NCI-H2171 treated with DMSO at 0.1 percent for 48 hours (cell line): ENCODE data around the gene POU3F4.

Experiments
- DNase-seq: peaks from one replicate; lab custom pipeline; 2025; lab: John Stamatoyannopoulos, UW

Gene POU3F4

DNA sequence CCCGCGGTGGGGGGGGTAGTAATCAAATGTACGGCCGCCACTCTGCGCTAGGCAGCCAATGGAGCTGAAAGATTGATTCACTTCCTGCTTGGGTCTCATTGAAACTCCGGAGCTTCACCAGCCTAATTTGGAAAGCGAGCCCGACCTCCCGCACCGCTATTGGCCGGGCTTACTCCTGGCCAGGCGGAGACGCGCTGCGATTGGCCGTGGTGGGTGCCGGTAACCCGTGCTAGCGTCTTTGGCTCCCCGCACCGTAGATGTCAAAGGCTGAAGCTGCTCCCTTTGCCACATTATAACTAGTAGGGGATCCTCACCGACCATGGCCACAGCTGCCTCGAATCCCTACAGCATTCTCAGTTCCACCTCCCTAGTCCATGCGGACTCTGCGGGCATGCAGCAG is at the start of gene POU3F4:
Gene POU3F4 (plus strand): TSS at position 285 of the 400 bp plus-strand sequence. CDS start 35 bp downstream, at position 320.
- no peak for DNase-seq

DNA sequence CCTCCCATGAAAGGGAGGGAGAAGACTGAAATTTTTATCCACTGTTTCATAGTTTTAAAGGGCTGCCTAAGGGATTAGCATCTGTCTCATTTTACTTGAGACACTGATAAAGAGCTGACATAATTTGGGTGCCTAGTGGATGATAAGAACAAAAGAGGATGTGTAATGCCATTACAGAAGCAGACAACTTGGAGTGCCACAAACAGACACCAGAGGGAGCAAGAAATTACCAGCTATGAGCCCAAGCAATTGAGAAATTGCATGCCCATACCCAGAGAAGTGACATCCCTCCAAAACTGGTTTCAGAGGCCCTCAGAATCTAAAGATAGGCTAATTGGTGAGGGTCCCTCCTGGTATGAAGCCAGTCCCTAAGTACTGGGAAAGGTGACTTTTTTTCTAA is 38.5 kb upstream of the POU3F4 start:
- peak; percentile 2 for DNase-seq

DNA sequence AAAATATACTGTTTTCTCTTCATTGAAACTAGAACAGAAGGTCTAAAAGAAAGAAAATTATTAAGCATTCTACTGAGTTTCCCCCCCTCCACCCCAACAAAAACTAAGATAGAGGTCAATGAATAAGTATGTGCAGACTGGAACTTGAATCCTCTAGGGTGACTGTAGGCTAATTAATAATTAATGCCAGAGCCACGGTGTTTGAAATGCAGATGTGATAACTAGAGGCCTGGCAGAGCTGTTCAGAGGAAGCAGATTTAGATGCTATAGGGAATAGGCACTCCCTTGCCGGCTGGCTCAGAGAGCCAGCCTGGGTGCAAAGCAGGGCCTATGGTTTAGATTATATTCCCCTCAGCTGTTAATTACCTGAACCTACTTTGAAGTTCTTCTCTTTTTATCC is 12.2 kb upstream of the POU3F4 start:
- no peak for DNase-seq

DNA sequence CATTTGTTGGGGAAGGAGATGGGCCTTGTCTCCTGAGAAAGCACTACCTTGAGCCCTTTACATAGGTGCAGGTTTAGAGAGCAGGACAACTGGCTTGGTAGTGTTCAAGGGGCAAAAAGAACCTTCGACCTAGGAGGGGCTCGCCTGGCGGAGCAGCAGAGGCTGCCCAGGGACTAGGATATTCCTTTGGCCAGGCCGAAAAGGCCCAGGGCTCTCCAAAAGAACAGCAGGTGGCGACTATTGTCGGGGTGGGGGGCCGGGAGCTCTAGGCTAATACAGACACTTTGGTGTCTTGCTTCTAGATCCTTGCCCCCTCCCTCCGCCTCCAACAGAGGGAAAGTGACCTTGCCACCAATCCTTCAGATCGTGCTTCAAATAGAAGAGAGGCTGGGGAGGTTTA is 7.1 kb upstream of the POU3F4 start:
- no peak for DNase-seq

DNA sequence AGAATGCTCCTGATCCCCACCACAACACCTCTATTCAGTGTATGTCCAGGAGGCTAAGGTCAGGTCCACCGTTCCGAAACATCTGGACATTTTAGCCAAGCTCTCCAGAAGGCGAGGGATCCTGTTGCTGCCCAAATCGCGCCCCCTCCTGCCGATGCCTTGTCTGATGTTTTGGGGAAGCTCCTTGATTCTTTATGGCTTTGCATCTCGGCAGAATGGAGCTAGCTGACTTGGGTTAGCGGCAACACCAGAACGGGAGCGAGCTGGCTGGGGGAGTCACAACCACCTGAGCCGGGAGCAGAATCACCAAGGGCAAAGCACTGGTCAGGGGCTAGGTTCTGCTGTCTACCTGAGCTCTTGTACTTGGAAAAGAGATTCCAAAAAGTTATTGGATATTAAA is 6.6 kb upstream of the POU3F4 start:
- DNase-seq = no peak

DNA sequence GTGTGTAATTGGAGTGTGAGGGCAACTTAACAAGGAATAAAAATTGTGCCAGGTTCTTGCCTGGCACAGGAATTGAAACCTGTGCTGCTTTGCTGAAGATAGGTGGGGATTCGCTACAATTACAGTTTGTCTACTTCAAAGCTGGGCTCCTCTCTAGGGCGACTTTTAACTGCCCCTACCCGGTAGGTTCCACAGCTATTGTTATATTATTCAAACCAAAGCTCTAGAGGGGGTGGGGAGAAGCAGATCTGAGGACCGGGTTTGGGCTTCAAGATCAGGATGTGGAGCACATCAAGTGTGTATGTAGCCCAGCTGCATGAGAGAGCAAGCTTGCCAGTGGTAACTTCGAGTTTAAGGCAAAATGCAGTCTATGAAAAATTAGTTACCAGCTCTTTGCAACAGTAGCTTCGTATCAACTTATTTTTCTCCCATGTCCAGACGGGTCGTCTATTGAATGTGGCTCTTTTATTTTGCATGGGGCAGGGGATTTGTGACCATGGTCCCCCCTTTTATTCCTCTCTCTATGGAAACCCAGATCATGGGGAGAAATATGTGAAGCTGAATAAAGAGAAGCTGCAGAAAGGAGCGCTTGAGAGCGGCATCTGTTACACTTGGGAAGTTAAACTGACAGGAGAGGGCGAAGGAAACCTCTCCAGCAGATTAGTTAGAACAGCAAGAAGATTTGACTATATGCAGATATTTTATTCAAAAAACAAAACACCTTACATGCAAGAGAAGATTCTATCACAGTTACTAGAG is 3.2 kb upstream of the POU3F4 start:
- DNase-seq = no peak

DNA sequence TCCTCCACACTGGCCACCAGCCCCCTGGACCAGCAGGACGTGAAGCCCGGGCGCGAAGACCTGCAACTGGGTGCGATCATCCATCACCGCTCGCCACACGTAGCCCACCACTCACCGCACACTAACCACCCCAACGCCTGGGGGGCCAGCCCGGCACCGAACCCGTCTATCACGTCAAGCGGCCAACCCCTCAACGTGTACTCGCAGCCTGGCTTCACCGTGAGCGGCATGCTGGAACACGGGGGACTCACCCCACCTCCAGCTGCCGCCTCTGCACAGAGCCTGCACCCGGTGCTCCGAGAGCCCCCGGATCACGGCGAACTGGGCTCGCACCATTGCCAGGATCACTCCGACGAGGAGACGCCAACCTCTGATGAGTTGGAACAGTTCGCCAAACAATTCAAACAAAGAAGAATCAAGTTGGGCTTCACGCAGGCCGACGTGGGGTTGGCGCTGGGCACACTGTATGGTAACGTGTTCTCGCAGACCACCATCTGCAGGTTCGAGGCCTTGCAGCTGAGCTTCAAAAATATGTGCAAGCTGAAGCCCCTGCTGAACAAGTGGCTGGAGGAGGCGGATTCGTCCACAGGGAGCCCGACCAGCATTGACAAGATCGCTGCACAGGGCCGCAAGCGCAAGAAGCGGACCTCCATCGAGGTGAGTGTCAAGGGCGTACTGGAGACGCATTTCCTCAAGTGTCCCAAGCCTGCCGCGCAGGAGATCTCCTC is 600 bp downstream of the POU3F4 start:
- DNase-seq = no peak

DNA sequence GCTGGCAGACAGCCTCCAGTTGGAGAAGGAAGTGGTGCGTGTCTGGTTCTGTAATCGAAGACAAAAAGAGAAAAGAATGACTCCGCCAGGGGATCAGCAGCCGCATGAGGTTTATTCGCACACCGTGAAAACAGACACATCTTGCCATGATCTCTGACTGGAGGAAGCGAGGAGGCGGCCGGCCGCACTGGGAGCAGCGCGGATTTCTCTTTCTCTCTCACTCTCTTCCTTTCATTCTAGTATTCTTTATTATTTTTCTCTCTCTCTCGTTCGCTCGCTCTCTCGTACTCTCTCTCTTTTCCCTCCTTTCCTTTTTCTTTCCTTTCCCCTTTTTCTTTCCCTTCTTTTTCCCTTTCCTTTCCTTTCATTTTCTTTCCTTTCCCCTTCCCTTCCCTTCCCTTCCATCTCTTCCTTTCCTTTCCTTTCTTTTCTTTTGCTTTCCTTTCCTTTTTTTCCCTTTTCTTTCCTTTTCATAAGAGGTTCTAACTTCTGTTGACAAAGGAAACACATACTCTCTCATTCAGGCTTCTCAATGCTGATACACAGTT is 1.2 kb downstream of the POU3F4 start:
- no peak for DNase-seq

DNA sequence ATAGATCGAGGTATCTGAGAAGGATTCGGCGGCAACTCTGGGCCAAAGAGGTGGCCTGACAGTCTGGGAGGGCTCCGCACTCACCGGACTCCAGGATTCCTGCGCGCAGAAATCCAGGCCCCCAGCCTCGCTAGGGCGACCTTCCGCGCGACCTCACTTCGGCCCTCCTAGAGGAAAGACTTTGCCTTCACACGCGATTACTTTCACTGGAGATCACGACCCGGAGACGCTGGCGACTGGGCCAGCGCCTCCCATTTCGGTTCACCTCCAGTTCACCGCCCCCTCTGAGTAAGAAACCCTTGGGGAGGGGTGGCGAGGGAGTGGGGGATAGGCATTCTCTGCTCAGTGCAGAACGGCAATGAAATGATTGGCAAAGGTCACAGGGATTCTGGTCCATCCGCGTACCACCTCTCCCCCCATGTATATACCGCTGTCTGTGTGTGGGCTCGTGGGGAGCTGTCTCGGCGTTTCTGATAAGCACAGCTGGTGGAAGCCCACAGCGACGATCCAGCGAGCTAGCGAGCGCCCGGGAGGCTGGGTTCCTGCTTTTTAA is 2.5 kb downstream of the POU3F4 start:
- DNase-seq = no peak

DNA sequence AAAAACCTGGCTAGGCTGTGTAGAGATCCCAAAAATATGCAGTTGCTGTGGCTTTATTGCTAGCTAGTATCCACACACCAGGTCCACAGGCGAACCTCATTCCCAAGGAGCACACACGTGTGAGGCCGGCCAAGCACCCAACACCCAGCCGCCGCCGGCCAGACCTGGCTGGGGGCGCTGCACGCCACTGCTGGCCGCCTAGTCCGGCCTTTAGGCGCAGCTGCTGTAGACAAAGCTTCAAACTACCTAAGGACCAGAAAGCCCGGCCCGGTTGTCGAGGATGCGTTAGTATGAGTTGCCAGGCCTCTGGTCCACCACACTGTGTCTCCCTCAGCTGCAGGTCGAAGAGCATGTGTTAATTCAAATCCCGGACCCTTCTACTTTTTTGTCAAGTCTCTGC is 3.1 kb downstream of the POU3F4 start:
- no peak for DNase-seq

DNA sequence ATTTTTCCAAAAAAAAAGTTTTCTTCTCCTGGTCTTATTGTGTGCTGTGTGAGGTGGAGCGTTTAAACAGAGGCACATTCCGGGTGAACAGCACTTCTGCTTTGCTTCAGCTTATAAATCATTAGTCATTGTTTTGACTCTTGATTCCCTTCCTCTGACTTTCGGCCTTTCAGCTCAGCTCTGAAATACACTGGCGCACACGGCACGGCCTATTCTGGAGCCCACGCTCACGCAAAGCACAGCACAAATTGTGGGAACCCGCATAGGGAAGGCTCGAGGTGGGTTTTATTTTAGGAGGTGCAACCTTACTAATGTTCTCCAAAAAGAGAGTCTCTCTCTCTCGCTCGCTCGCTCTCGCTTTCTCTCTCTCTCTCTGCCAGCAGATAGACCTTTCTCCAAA is 4.0 kb downstream of the POU3F4 start:
- DNase-seq = no peak

DNA sequence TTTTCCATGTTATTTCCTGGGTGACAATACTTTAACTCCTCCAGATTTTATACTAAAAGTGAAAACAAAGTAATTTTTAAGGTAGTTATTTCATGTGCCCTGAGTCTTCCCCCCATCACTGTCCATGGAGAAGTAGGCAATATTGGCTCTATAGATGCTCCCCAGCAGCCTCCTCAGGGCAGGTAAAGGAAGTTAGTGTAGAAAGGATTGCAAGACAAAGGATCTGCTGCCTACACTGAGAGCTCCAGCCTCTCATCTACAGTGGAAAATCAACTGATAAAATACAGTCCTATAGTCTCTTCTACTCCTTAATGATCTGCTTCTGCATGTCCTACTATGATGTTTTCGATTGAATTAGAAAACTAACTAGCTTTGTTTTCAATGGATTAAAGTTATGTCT is 8.5 kb downstream of the POU3F4 start:
- no peak for DNase-seq

DNA sequence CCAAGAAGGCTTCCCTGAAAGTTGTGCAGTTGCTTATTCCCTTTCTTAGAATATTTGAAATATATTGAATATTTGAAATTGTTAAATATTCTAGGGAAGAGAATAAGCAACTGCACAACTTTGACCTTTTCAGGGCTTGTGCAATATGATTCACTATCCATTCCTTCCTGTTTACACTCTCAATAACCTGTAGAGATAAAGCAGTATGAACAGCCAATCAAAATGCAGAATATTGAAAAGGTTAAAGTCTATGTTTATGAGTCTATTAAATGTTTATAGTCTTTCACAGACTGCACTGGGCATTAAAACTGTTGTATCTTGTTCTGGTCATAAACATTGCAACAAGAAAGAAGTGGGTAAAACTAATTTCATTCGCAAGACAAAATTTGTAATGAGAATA is 13.8 kb downstream of the POU3F4 start:
- DNase-seq = no peak

DNA sequence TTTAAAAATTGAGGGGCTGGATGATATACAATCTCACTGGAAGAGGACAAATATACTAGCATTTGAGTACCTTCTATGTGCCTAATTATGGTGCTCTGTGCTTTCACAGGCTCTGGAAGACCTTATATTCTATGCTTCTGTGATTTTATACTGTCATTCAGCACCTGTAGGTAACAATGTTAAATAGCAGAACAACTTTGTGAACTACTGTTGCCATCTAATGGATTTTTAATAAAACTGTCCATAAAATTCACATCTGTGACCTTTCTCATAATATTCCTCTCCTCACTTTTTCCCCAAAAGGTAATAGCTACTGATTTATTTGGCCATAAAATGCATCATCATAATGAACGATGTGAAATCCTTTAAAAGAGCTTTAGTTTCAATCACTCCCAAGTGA is 21.9 kb downstream of the POU3F4 start:
- no peak for DNase-seq

DNA sequence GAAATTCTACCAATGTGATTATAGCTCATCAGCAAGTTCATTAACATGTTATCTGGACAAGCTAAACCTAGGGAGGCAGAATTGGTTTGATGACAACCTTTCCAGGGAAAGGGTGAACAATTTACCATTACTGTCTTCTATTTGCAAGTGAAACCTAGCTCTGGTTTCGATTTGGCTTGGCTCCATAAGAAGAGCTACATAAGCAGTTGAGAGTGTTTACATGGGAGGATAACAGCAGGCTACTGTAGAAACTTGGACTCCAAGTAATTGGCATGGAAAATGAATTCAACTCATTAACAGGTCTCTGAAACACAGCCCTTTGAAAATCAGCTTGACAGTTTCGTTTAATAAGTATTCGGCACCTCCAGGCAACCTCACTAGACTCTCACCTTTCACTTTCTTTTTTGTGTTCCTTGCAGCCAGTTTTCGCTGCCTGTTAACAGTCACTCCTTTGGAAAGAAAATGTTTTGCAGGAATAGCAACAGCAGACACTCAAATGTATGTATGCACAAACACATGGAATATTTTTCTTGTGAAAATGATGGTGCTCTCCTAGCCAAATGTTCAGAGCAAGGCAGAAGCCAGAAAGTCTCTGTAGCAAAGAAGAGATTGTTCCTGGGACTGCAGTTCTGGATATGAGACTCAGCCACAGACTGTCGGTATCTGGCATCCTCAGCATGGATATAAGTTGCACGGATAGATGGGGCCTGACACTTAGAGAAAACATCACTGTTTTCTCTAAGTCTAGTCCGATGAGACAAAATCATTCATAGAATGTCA is 27.5 kb downstream of the POU3F4 start:
- no peak for DNase-seq
